Activated CD8-positive, alpha-beta T cell treated with anti-CD3 and anti-CD28 coated beads for 36 hours (primary cell): Measurements from ENCODE around the gene RHEX. TPM values are rescaled to one million over a fixed set of nuclear protein-coding genes. Genes with fewer than 3 reads are reported as not detected.
"Not testable (repeated sequence)": the region's sequence is repeated elsewhere in the genome, so short reads cannot be mapped to it uniquely, and the experiment has no call there.

Source experiments
- ATAC-seq: fragments of 200-7000 bp; cut with Tn5 transposase; one replicate; pipeline ENCODE4 v1.10.0; 2021; ENCODE audit warnings: mild to moderate bottlenecking, moderate library complexity
- CTCF ChIA-PET: fragments of 350-600 bp; sonication (Branson Sonifier 250); formaldehyde crosslinking; loops from one replicate; lab custom pipeline; 2021; ENCODE audit warnings: antibody characterized with exemption; lab: Charles Lee
- POLR2A ChIA-PET: fragments of 350-600 bp; sonication (Branson Sonifier 250); formaldehyde crosslinking; loops from one replicate; lab custom pipeline; 2021; ENCODE audit warnings: antibody characterized with exemption; lab: Charles Lee
- DNase-seq: peaks from one replicate; pipeline ENCODE4 v3.0.0-alpha.2; 2020
- H3K27ac Mint-ChIP-seq: one replicate; pipeline ENCODE4 v1.8.0; 2021; ENCODE audit warnings: mild to moderate bottlenecking, mixed read lengths
- H3K27me3 Mint-ChIP-seq: one replicate; pipeline ENCODE4 v1.8.0; 2021; ENCODE audit warnings: mixed read lengths
- H3K36me3 Mint-ChIP-seq: one replicate; pipeline ENCODE4 v1.8.0; 2021; ENCODE audit warnings: low read depth, mixed read lengths
- H3K4me1 Mint-ChIP-seq: one replicate; pipeline ENCODE4 v1.8.0; 2021; ENCODE audit warnings: low read depth, mixed read lengths
- H3K4me3 Mint-ChIP-seq: one replicate; pipeline ENCODE4 v1.8.0; 2021; ENCODE audit warnings: mild to moderate bottlenecking, moderate library complexity, mixed read lengths
- H3K9me3 Mint-ChIP-seq: one replicate; pipeline ENCODE4 v1.8.0; 2021; ENCODE audit warnings: mixed read lengths
- CTCF ChIP-seq: fragments of 200-600 bp; IDR thresholded peaks from one replicate; pipeline ENCODE4 v1.8.0; 2022; ENCODE audit warnings: antibody characterized with exemption, mild to moderate bottlenecking
- intact Hi-C: fragments of 100-400 bp; cut with micrococcal nuclease; formaldehyde crosslinking; loops from one replicate; pipeline ENCODE4 v1.10.0; 2022
- total RNA-seq, 2 experiments: library from RNA; stranded (reverse); gene quantifications; one replicate each; pipeline ENCODE4 v1.2.3, GENCODE V29; 2021

Gene RHEX
- total RNA-seq, 2 experiments from 2014 or later: not detected

GRCh38 chr1:206049293-206049692, 3.7 kb upstream of the RHEX start:
- no peaks in the 10 kb centered on the region for H3K36me3 Mint-ChIP-seq
- H3K4me3 Mint-ChIP-seq: no peak overlapping the region
- H3K27me3 Mint-ChIP-seq: peaks cover 4% of the 10 kb centered on the region
- no peaks in the 10 kb centered on the region for H3K9me3 Mint-ChIP-seq
- DNase-seq (peak; percentile 39), ATAC-seq (peak; percentile 67)
- H3K27ac Mint-ChIP-seq: no peak overlapping the region
- H3K4me1 Mint-ChIP-seq: peaks cover 37% of the 10 kb centered on the region
- ChIA-PET POLR2A (interaction anchor here (1.3 kb wide), 1 partner anchor 31 kb away, joined by 3 read pairs; no protein-coding TSS in a partner anchor), CTCF (interaction anchor here (1.3 kb wide), 1 partner anchor 56 kb away, joined by 3 read pairs; no protein-coding TSS in a partner anchor)
- no peak for TF ChIP-seq CTCF
- intact Hi-C loops: no loop called here

- H3K4me3 Mint-ChIP-seq: no peak overlapping the region
- CTCF ChIA-PET: interaction anchor here (0.6 to 2.3 kb wide), 2 partner anchors 10 to 19 kb away, joined by 3 to 9 read pairs; no protein-coding TSS in a partner anchor
- intact Hi-C loops: no loop called here
Measured at GRCh38 chr1:206049919-206050600, 2.9 kb upstream of the RHEX start.

GRCh38 chr1:206050655-206051235, 2.2 kb upstream of the RHEX start:
- H3K27me3 Mint-ChIP-seq: peaks cover 4% of the 10 kb centered on the region
- H3K36me3 Mint-ChIP-seq: no peaks in the 10 kb centered on the region
- POLR2A ChIA-PET: interaction anchor here (0.9 kb wide), 1 partner anchor 30 kb away, joined by 3 read pairs; no protein-coding TSS in a partner anchor
- H3K4me1 Mint-ChIP-seq: peaks cover 37% of the 10 kb centered on the region
- intact Hi-C loops: no loop called here
- CTCF ChIA-PET: interaction anchor here (0.6 to 2.3 kb wide), 2 partner anchors 11 to 20 kb away, joined by 3 to 9 read pairs; no protein-coding TSS in a partner anchor
- peak overlapping the region; percentile 11 for H3K4me3 Mint-ChIP-seq
- H3K27ac Mint-ChIP-seq: peak overlapping the region; percentile 86
- no peak for TF ChIP-seq CTCF
- peak; percentile 91 for ATAC-seq
- DNase-seq: peak; percentile 81
- H3K9me3 Mint-ChIP-seq: no peaks in the 10 kb centered on the region

More at GRCh38 chr1:206049919-206050600, 2.9 kb upstream of the RHEX start:
- no peak for TF ChIP-seq CTCF
- H3K36me3 Mint-ChIP-seq: no peaks in the 10 kb centered on the region
- no peak for ATAC-seq
- peaks cover 4% of the 10 kb centered on the region for H3K27me3 Mint-ChIP-seq
- no peak overlapping the region for H3K27ac Mint-ChIP-seq
- DNase-seq: no peak
- no peaks in the 10 kb centered on the region for H3K9me3 Mint-ChIP-seq
- H3K4me1 Mint-ChIP-seq: peaks cover 37% of the 10 kb centered on the region
- POLR2A ChIA-PET: interaction anchor here (0.9 kb wide), 1 partner anchor 31 kb away, joined by 3 read pairs; no protein-coding TSS in a partner anchor

GRCh38 chr1:206052231-206052865, 625 bp upstream of the RHEX start:
- H3K27me3 Mint-ChIP-seq, H3K36me3 Mint-ChIP-seq, ATAC-seq, DNase-seq, POLR2A ChIA-PET, H3K27ac Mint-ChIP-seq, H3K4me3 Mint-ChIP-seq, intact Hi-C loops, H3K9me3 Mint-ChIP-seq: not testable (repeated sequence)
- CTCF ChIA-PET: interaction anchor here (2.3 kb wide), 1 partner anchor 22 kb away, joined by 9 read pairs; no protein-coding TSS in a partner anchor
- H3K4me1 Mint-ChIP-seq: peaks cover 37% of the 10 kb centered on the region

- peaks cover 37% of the 10 kb centered on the region for H3K4me1 Mint-ChIP-seq
- H3K4me3 Mint-ChIP-seq, H3K27ac Mint-ChIP-seq, H3K27me3 Mint-ChIP-seq, H3K9me3 Mint-ChIP-seq, H3K36me3 Mint-ChIP-seq, intact Hi-C loops, ATAC-seq, POLR2A ChIA-PET, DNase-seq: not testable (repeated sequence)
- CTCF ChIA-PET: interaction anchor here (1.1 kb wide), 1 partner anchor 24 kb away, joined by 3 read pairs; no protein-coding TSS in a partner anchor
Measured at GRCh38 chr1:206053616-206054015, 643 bp downstream of the RHEX start.

- H3K36me3 Mint-ChIP-seq, H3K9me3 Mint-ChIP-seq, H3K4me3 Mint-ChIP-seq, ATAC-seq, H3K27me3 Mint-ChIP-seq, DNase-seq, H3K27ac Mint-ChIP-seq, intact Hi-C loops: not testable (repeated sequence)
- ChIA-PET CTCF (interaction anchor here (0.7 to 4.9 kb wide), 6 partner anchors 10 to 840 kb away, joined by 3 to 22 read pairs (median 4); no protein-coding TSS in a partner anchor), POLR2A (interaction anchor here (1.0 to 1.3 kb wide), 2 partner anchors 12 to 78 kb away, joined by 3 read pairs; no protein-coding TSS in a partner anchor)
- H3K4me1 Mint-ChIP-seq: peaks cover 26% of the 10 kb centered on the region
Measured at GRCh38 chr1:206055069-206055625, 2.2 kb downstream of the RHEX start.

GRCh38 chr1:206055639-206056323, 2.8 kb downstream of the RHEX start:
- H3K4me3 Mint-ChIP-seq, H3K9me3 Mint-ChIP-seq, H3K27me3 Mint-ChIP-seq, ATAC-seq, DNase-seq, intact Hi-C loops, H3K36me3 Mint-ChIP-seq, H3K27ac Mint-ChIP-seq: not testable (repeated sequence)
- CTCF ChIA-PET: interaction anchor here (0.7 to 4.9 kb wide), 6 partner anchors 11 to 840 kb away, joined by 3 to 22 read pairs (median 4); no protein-coding TSS in a partner anchor
- H3K4me1 Mint-ChIP-seq: peaks cover 19% of the 10 kb centered on the region
- POLR2A ChIA-PET: interaction anchor here (1.0 to 1.3 kb wide), 2 partner anchors 11 to 78 kb away, joined by 3 read pairs; no protein-coding TSS in a partner anchor
